Measurements from ENCODE around the gene SRP9.

- TF ChIP-seq, protein P1, sequence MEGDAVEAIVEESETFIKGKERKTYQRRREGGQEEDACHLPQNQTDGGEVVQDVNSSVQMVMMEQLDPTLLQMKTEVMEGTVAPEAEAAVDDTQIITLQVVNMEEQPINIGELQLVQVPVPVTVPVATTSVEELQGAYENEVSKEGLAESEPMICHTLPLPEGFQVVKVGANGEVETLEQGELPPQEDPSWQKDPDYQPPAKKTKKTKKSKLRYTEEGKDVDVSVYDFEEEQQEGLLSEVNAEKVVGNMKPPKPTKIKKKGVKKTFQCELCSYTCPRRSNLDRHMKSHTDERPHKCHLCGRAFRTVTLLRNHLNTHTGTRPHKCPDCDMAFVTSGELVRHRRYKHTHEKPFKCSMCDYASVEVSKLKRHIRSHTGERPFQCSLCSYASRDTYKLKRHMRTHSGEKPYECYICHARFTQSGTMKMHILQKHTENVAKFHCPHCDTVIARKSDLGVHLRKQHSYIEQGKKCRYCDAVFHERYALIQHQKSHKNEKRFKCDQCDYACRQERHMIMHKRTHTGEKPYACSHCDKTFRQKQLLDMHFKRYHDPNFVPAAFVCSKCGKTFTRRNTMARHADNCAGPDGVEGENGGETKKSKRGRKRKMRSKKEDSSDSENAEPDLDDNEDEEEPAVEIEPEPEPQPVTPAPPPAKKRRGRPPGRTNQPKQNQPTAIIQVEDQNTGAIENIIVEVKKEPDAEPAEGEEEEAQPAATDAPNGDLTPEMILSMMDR (IDR thresholded peaks at IDR 0.05): no peak
- TF ChIP-seq POLR2A (IDR thresholded peaks at IDR 0.05): no peak
Observed at GRCh38 chr1:225738763-225739162, 38.9 kb upstream of the SRP9 start.
